SKM-1 (cell line): ENCODE measurements around the gene MYOC.
"Not testable (repeated sequence)": the region's sequence is repeated elsewhere in the genome, so short reads cannot be mapped to it uniquely, and the experiment has no call there.

Experiments used
- DNase-seq: peaks from one replicate; lab custom pipeline; 2025; ENCODE audit not compliant: unreplicated experiment; lab: John Stamatoyannopoulos, UW

Gene MYOC

GRCh38 chr1:171653796-171654195 is 1.3 kb upstream of the MYOC start:
- DNase-seq: no peak

- no peak for DNase-seq
Measured at GRCh38 chr1:171646249-171646560, 6.3 kb downstream of the MYOC start.

- DNase-seq: no peak
Measured at GRCh38 chr1:171645553-171646248, 6.8 kb downstream of the MYOC start.

GRCh38 chr1:171644805-171645483 is 7.5 kb downstream of the MYOC start:
- DNase-seq: peak; percentile 78

- DNase-seq: no peak
Measured at GRCh38 chr1:171643156-171643555, 9.3 kb downstream of the MYOC start.

- DNase-seq: no peak
Measured at GRCh38 chr1:171642197-171642596, 10.3 kb downstream of the MYOC start.

- no peak for DNase-seq
Measured at GRCh38 chr1:171641076-171641864, 11.2 kb downstream of the MYOC start.

GRCh38 chr1:171640225-171640624 is 12.3 kb downstream of the MYOC start:
- no peak for DNase-seq

- no peak for DNase-seq
Measured at GRCh38 chr1:171637928-171638576, 14.4 kb downstream of the MYOC start.

GRCh38 chr1:171636141-171636540 is 16.3 kb downstream of the MYOC start:
- DNase-seq: no peak

GRCh38 chr1:171635661-171636060 is 16.8 kb downstream of the MYOC start:
- DNase-seq: no peak

- DNase-seq: no peak
Measured at GRCh38 chr1:171628225-171628624, 24.3 kb downstream of the MYOC start.

GRCh38 chr1:171627020-171627419 is 25.5 kb downstream of the MYOC start:
- DNase-seq: no peak

GRCh38 chr1:171625225-171625624 is 27.3 kb downstream of the MYOC start:
- DNase-seq: no peak

- no peak for DNase-seq
Measured at GRCh38 chr1:171623651-171624331, 28.7 kb downstream of the MYOC start.

- no peak for DNase-seq
Measured at GRCh38 chr1:171622152-171622462, 30.4 kb downstream of the MYOC start, which contains the start of gene MYOCOS. TSS of gene MYOCOS (plus strand) at chr1:171622243. CDS start at chr1:171623884, 1,641 bp downstream.

- DNase-seq: no peak
Measured at GRCh38 chr1:171616586-171616985, 35.9 kb downstream of the MYOC start.

GRCh38 chr1:171615122-171615906 is 37.2 kb downstream of the MYOC start:
- DNase-seq: not testable (repeated sequence)

- no peak for DNase-seq
Measured at GRCh38 chr1:171613282-171613681, 39.2 kb downstream of the MYOC start.

- no peak for DNase-seq
Measured at GRCh38 chr1:171611306-171611705, 41.2 kb downstream of the MYOC start.
